HCT116 (cell line): ENCODE data around the gene BTBD9. TPM values are rescaled to one million over a fixed set of nuclear protein-coding genes. Genes with fewer than 3 reads are reported as not detected.

Experiments
- ATAC-seq: fragments of 200-7000 bp; cut with Tn5 transposase; 2 replicates; pipeline ENCODE4 v1.9.1; 2020; ENCODE audit warnings: mild to moderate bottlenecking, moderate library complexity
- BruUV-seq: library from RNA; stranded (reverse); fragments of 400-500 nt; replicated peaks from 2 replicates; lab custom pipeline; 2021; lab: Mats Ljungman, UMichigan
- CTCF ChIA-PET: fragments of 300-600 bp; sonication (Branson Sonifier 250); formaldehyde crosslinking; loops from one replicate; lab custom pipeline; 2021; ENCODE audit warnings: antibody characterized with exemption; lab: Charles Lee
- POLR2A ChIA-PET: fragments of 300-600, 350-600 bp; sonication (Branson Sonifier 250); formaldehyde crosslinking; loops from one replicate; lab custom pipeline; 2021; ENCODE audit warnings: antibody characterized with exemption; lab: Charles Lee
- RAD21 ChIA-PET, 2 experiments: fragments of 300-600 bp; sonication (Branson Sonifier 250); formaldehyde crosslinking; loops; one replicate each; lab custom pipeline; 2023; ENCODE audit warnings: low total read pairs in 2 of 2; ENCODE audit not compliant: uncharacterized antibody in 2 of 2, unreplicated experiment in 2 of 2, low non-redundant PET in 1 of 2; lab: Charles Lee
- DNase-seq: peaks from one replicate; pipeline ENCODE4 v3.0.0-alpha.2; 2010; ENCODE audit warnings: low read depth, low spot score
- H2AFZ ChIP-seq: fragments of 200-600 bp; shearing (Covaris generic), sonication (generic); 2 replicates; pipeline ENCODE4 v1.6.1; 2017; ENCODE audit warnings: low read depth, mixed run types, mixed read lengths, antibody characterized with exemption, low read length; ENCODE audit not compliant: poor library complexity, severe bottlenecking
- H3K27ac ChIP-seq: 2 replicates; pipeline ENCODE4 v1.5.1; 2012; ENCODE audit warnings: low read depth, low read length
- H3K27me3 ChIP-seq: fragments of 200-600 bp; sonication (generic); 2 replicates; pipeline ENCODE4 v1.6.1; 2016; ENCODE audit warnings: mixed run types, low read length, mixed read lengths; ENCODE audit not compliant: insufficient read depth
- H3K36me3 ChIP-seq, 2 experiments: fragments of 200-500 bp in 1 of 2; fragments of 200-600 bp in 1 of 2; sonication (Bioruptor generic) in 1 of 2; sonication (generic) in 1 of 2; 2 replicates each; pipeline versions ENCODE4 v1.5.1 to v1.6.1; 2014 to 2016; ENCODE audit warnings: low read length in 2 of 2, inconsistent platforms in 1 of 2, mixed read lengths in 1 of 2, mixed run types in 1 of 2; ENCODE audit not compliant: insufficient read depth in 2 of 2, control insufficient read depth in 1 of 2
- H3K4me1 ChIP-seq, 2 experiments: fragments of 200-600 bp in 1 of 2; sonication (generic) in 1 of 2; 2 replicates each; pipeline versions ENCODE4 v1.5.1 to v1.6.1; 2012 to 2017; ENCODE audit warnings: low read length in 2 of 2, inconsistent platforms in 1 of 2, mild to moderate bottlenecking in 1 of 2, mixed read lengths in 1 of 2, mixed run types in 1 of 2, moderate library complexity in 1 of 2; ENCODE audit not compliant: insufficient read depth in 2 of 2, control insufficient read depth in 1 of 2
- H3K4me2 ChIP-seq: fragments of 200-600 bp; sonication (generic); 2 replicates; pipeline ENCODE4 v1.6.1; 2017; ENCODE audit warnings: mixed run types, low read length, mixed read lengths
- H3K4me3 ChIP-seq, 2 experiments: fragments of 200-600 bp in 1 of 2; sonication (generic) in 1 of 2; replicated peaks in 1 of 2; 2 replicates each; pipeline ENCODE4 v1.5.1; 2011 to 2016; ENCODE audit warnings: low read length in 2 of 2, control low read depth in 1 of 2, low read depth in 1 of 2, mild to moderate bottlenecking in 1 of 2, mixed read lengths in 1 of 2, mixed run types in 1 of 2
- H3K79me2 ChIP-seq: fragments of 200-600 bp; sonication (generic); 2 replicates; pipeline ENCODE4 v1.6.1; 2017; ENCODE audit warnings: mild to moderate bottlenecking, mixed run types, low read length, moderate library complexity, mixed read lengths; ENCODE audit not compliant: insufficient read depth
- H3K9ac ChIP-seq: fragments of 200-600 bp; sonication (generic); 2 replicates; pipeline ENCODE4 v1.6.1; 2016; ENCODE audit warnings: low read length, mixed read lengths
- H3K9me2 ChIP-seq: fragments of 200-600 bp; sonication (generic), shearing (Covaris generic); 2 replicates; pipeline ENCODE4 v1.6.1; 2017; ENCODE audit warnings: mixed run types, mild to moderate bottlenecking, moderate library complexity; ENCODE audit not compliant: insufficient read depth
- H3K9me3 ChIP-seq, 2 experiments: fragments of 200-500 bp in 1 of 2; fragments of 200-600 bp in 1 of 2; sonication (Bioruptor generic) in 1 of 2; sonication (generic) in 1 of 2; 2 replicates each; pipeline ENCODE4 v1.6.1; 2014 to 2017; ENCODE audit warnings: low read length in 2 of 2, mixed read lengths in 2 of 2, inconsistent platforms in 1 of 2, low read depth in 1 of 2, mild to moderate bottlenecking in 1 of 2, mixed run types in 1 of 2, moderate library complexity in 1 of 2; ENCODE audit not compliant: control insufficient read depth in 1 of 2, insufficient read depth in 1 of 2
- H4K20me1 ChIP-seq: fragments of 200-600 bp; sonication (generic), shearing (Covaris generic); 2 replicates; pipeline ENCODE4 v1.6.1; 2017; ENCODE audit warnings: mixed run types, mild to moderate bottlenecking, moderate library complexity; ENCODE audit not compliant: insufficient read depth
- CTCF ChIP-seq, 3 experiments: fragments of 200-600 bp in 1 of 3; sonication (generic) in 1 of 3; IDR thresholded peaks in 2 of 3; conservative IDR thresholded peaks in 1 of 3; 2 replicates each; pipeline ENCODE4 v1.5.1; 2012 to 2017; ENCODE audit warnings: low read depth in 2 of 3, low read length in 2 of 3, antibody characterized with exemption in 1 of 3, borderline replicate concordance in 1 of 3, control low read depth in 1 of 3, mild to moderate bottlenecking in 1 of 3, mixed read lengths in 1 of 3, mixed run types in 1 of 3, moderate library complexity in 1 of 3; ENCODE audit not compliant: insufficient read depth in 1 of 3
- FOSL1 ChIP-seq: IDR thresholded peaks from 2 replicates; pipeline ENCODE4 v1.6.1; 2012; ENCODE audit warnings: low read depth
- JUND ChIP-seq: IDR thresholded peaks from 2 replicates; pipeline ENCODE4 v1.6.1; 2012
- POLR2AphosphoS5 ChIP-seq: IDR thresholded peaks from 2 replicates; pipeline ENCODE4 v1.6.1; 2011; ENCODE audit warnings: mild to moderate bottlenecking, low read depth, low read length, moderate library complexity
- REST ChIP-seq: IDR thresholded peaks from 2 replicates; pipeline ENCODE4 v1.6.1; 2012; ENCODE audit warnings: low read depth
- ZBTB33 ChIP-seq: IDR thresholded peaks from 2 replicates; pipeline ENCODE4 v1.6.1; 2011; ENCODE audit warnings: mild to moderate bottlenecking, low read length, moderate library complexity; ENCODE audit not compliant: insufficient replicate concordance; ENCODE audit errors: extremely low read depth
- intact Hi-C: fragments of 100-400 bp; cut with micrococcal nuclease; formaldehyde crosslinking; loops from 2 replicates; pipeline ENCODE4 v1.10.0; 2022
- total RNA-seq: library from RNA; stranded (reverse); gene quantifications from one replicate; pipeline ENCODE4 v1.2.1, GENCODE V29; 2021; ENCODE audit not compliant: unreplicated experiment

The BTBD9 gene
- total RNA-seq, 1 experiment from 2014 or later = 10.9 TPM

GRCh38 chr6:38153076-38153797 is 486.5 kb downstream of the BTBD9 start:
- TF ChIP-seq CTCF (IDR thresholded peaks at IDR 0.05 in 2 of 3, conservative IDR thresholded peaks at IDR 0.05 in 1 of 3; ENCODE audit: borderline replicate concordance in 1 of 3, insufficient read depth in 1 of 3, low read depth in 2 of 3, low read length in 2 of 3) (no peak), ZBTB33 (no peak), REST (no peak), JUND (no peak), POLR2AphosphoS5 (no peak), FOSL1 (no peak)
- Histone ChIP-seq H4K20me1 (no peaks in the 10 kb centered on the region), H3K27me3 (no peaks in the 10 kb centered on the region), H3K9ac (no peak overlapping the region), H3K4me3 (no peak overlapping the region), H3K27ac (no peak overlapping the region), H3K4me1 (no peaks in the 10 kb centered on the region), H3K9me3 (no peaks in the 10 kb centered on the region), H3K4me2 (no peak overlapping the region), H2AFZ (no peak overlapping the region), H3K36me3 (no peaks in the 10 kb centered on the region), H3K79me2 (no peaks in the 10 kb centered on the region), H3K9me2 (no peaks in the 10 kb centered on the region)
- intact Hi-C loops = no loop called here
- ATAC-seq (no peak), DNase-seq (no peak)
- no TSS peak for BruUV-seq
- RAD21 ChIA-PET = no interaction called here
- POLR2A ChIA-PET = no interaction called here
- CTCF ChIA-PET = no interaction called here
